HG03135 (cell line): ENCODE data around the gene GLT6D1.

Experiments
- ATAC-seq: cut with Tn5 transposase; IDR thresholded peaks from one replicate; pipeline ENCODE4 v1.9.1; 2021; ENCODE audit warnings: mild to moderate bottlenecking, moderate library complexity; ENCODE audit not compliant: unreplicated experiment

The GLT6D1 gene

GRCh38 chr9:135624282-135624681 is 15.1 kb downstream of the GLT6D1 start:
- ATAC-seq: no peak

GRCh38 chr9:135622415-135623020 is 16.8 kb downstream of the GLT6D1 start:
- no peak for ATAC-seq

GRCh38 chr9:135620558-135620957 is 18.8 kb downstream of the GLT6D1 start:
- no peak for ATAC-seq

- no peak for ATAC-seq
These were observed 19.8 kb downstream of the GLT6D1 start for GRCh38 chr9:135619599-135619886.

GRCh38 chr9:135618866-135619598 is 20.3 kb downstream of the GLT6D1 start:
- no peak for ATAC-seq

GRCh38 chr9:135617991-135618411 is 21.3 kb downstream of the GLT6D1 start:
- no peak for ATAC-seq

GRCh38 chr9:135617538-135617900 is 21.8 kb downstream of the GLT6D1 start:
- ATAC-seq: no peak

GRCh38 chr9:135616619-135617537 is 22.5 kb downstream of the GLT6D1 start:
- ATAC-seq: no peak

GRCh38 chr9:135615666-135616618 is 23.4 kb downstream of the GLT6D1 start:
- no peak for ATAC-seq

- ATAC-seq: no peak
These were observed 24.3 kb downstream of the GLT6D1 start for GRCh38 chr9:135614821-135615665.

GRCh38 chr9:135613946-135614805 is 25.2 kb downstream of the GLT6D1 start:
- ATAC-seq: no peak

GRCh38 chr9:135612981-135613910 is 26.1 kb downstream of the GLT6D1 start:
- no peak for ATAC-seq

GRCh38 chr9:135612437-135612836 is 26.9 kb downstream of the GLT6D1 start:
- no peak for ATAC-seq

- no peak for ATAC-seq
These were observed 27.5 kb downstream of the GLT6D1 start for GRCh38 chr9:135611875-135612209.

GRCh38 chr9:135611142-135611874 is 28.0 kb downstream of the GLT6D1 start:
- ATAC-seq: no peak

- no peak for ATAC-seq
These were observed 28.8 kb downstream of the GLT6D1 start for GRCh38 chr9:135610290-135611141.
